Activated CD4-positive, alpha-beta T cell treated with anti-CD3 and anti-CD28 coated beads for 1 hour (primary cell): ENCODE results near the gene CCDC30.

Experiments
- DNase-seq: peaks from one replicate; pipeline ENCODE4 v3.0.0-alpha.2; 2020

CCDC30 gene

DNA sequence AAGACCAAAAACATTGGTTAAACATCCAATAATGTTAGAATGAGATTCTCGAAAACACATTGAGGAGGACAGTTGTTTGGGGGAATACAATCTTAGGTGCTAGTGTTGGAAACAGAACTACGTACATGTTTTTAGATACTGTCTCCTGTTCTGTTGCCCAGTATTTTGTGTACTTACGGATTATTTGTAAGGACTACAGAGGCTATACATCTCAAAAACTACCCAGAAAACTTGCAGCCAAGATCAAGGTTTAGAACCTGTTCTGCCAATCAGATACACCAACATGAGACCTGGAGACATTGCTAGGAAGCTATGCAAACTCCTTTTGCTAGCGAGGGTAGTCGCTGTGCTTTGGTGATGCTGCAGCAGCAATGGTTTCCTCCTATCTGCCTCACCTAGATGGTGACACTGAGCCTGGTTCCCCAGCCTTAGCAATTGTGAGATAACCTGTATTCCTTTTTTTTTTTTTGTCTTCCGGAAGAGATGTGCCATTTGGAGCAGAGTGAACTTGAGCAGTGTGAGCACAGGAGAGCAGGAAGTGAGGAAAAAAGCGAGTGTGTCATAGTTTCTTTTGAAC, 240.9 kb downstream of the CCDC30 start:
- DNase-seq: no peak
